Measurements from ENCODE around the gene HOXD10. TPM values are rescaled to one million over a fixed set of nuclear protein-coding genes. Genes with fewer than 3 reads are reported as not detected.

HOXD10 gene
- total RNA-seq, 5 donors from 2014 or later (not counting 1 experiment from before 2014, with no cell fraction given), result not detected

DNA sequence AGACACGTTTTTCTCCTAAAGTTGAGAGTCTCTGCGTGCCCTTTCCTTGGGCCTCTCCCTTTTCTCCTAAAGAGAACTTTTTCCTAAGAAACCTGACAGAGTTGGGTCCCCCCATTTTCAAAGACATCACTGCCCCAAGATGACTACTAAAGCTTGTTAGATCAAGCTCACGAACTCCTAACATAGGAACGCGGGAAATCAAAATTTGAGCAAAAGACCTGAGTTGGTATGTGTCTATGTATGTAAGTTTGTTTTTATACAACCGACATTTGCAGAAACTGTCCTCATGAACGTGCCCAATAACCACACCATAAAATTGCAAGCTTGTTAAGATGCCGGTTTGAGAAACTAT lies 22.7 kb upstream of the HOXD10 start:
- H3K9me3 Mint-ChIP-seq, result peaks cover 0 to 3% (median 0%) of the 10 kb centered on the region in 3 donors
- ATAC-seq (replicated peaks in 1 of 4) (no peak), DNase-seq (no peak)
- no peaks in the 10 kb centered on the region for H3K36me3 Mint-ChIP-seq
- Histone ChIP-seq H3K9me3 (no peaks in the 10 kb centered on the region), H3K27ac (ENCODE audit: low read length) (no peak overlapping the region), H3K36me3 (ENCODE audit: control insufficient read depth in 2 of 2, extremely low read depth in 1 of 2, insufficient read depth in 1 of 2, low read length in 1 of 2) (no peaks in the 10 kb centered on the region), H3K27me3 (replicated peaks in 1 of 2; ENCODE audit: control insufficient read depth in 2 of 2, extremely low read depth in 1 of 2, insufficient read depth in 2 of 2, low read length in 1 of 2) (peaks cover 34 to 67% of the 10 kb centered on the region in 2 experiments), H3K4me1 (ENCODE audit: control insufficient read depth in 1 of 2, extremely low read depth in 1 of 2, insufficient read depth in 2 of 2, low read length in 2 of 2) (peaks cover 8 to 27% of the 10 kb centered on the region in 2 experiments), H3K4me3 (ENCODE audit: control insufficient read depth in 1 of 2, extremely low read depth in 1 of 2, low read length in 1 of 2) (no peak overlapping the region)
- peak overlapping the region in 1 of 3 donors; percentile 62 for H3K4me3 Mint-ChIP-seq
- ChIA-PET CTCF (interaction anchor here in 1 of 2 donors (0.6 kb wide), 1 partner anchor 17 kb away, joined by 3 read pairs; no protein-coding TSS in a partner anchor), POLR2A (interaction anchor here in 1 of 2 donors (0.7 kb wide), 1 partner anchor 37 kb away, joined by 3 read pairs; no protein-coding TSS in a partner anchor)
- peaks cover 83 to 91% of the 10 kb centered on the region in 2 donors for H3K27me3 Mint-ChIP-seq
- 10% methylated on average over 2 of the region's 8 CpGs for WGBS (ENCODE audit: insufficient coverage)
- peak overlapping the region in 1 of 2 donors; percentile 71 for H3K27ac Mint-ChIP-seq
- peaks cover 34 to 37% (median 34%) of the 10 kb centered on the region in 3 donors for H3K4me1 Mint-ChIP-seq

DNA sequence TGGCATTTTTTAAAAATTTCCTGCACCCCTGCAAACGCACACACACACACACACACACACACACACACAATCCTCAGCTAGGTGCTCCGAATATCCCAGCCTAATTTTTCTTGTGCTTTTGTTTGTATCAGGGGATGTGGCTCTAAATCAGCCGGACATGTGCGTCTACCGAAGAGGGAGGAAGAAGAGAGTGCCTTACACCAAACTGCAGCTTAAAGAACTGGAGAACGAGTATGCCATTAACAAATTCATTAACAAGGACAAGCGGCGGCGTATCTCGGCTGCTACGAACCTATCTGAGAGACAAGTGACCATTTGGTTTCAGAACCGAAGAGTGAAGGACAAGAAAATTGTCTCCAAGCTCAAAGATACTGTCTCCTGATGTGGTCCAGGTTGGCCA lies 22.2 kb upstream of the HOXD10 start:
- DNase-seq (peak in 1 of 35 experiments; percentile 4), ATAC-seq (replicated peaks in 1 of 4) (no peak)
- H3K36me3 Mint-ChIP-seq, result no peaks in the 10 kb centered on the region
- Histone ChIP-seq H3K9me3 (no peaks in the 10 kb centered on the region), H3K4me3 (ENCODE audit: control insufficient read depth in 1 of 2, extremely low read depth in 1 of 2, low read length in 1 of 2) (no peak overlapping the region), H3K4me1 (ENCODE audit: control insufficient read depth in 1 of 2, extremely low read depth in 1 of 2, insufficient read depth in 2 of 2, low read length in 2 of 2) (peaks cover 8 to 27% of the 10 kb centered on the region in 2 experiments), H3K27ac (ENCODE audit: low read length) (no peak overlapping the region), H3K27me3 (replicated peaks in 1 of 2; ENCODE audit: control insufficient read depth in 2 of 2, extremely low read depth in 1 of 2, insufficient read depth in 2 of 2, low read length in 1 of 2) (peaks cover 30 to 72% of the 10 kb centered on the region in 2 experiments), H3K36me3 (ENCODE audit: control insufficient read depth in 2 of 2, extremely low read depth in 1 of 2, insufficient read depth in 1 of 2, low read length in 1 of 2) (no peaks in the 10 kb centered on the region)
- peaks cover 34 to 37% (median 34%) of the 10 kb centered on the region in 3 donors for H3K4me1 Mint-ChIP-seq
- peaks cover 86 to 91% of the 10 kb centered on the region in 2 donors for H3K27me3 Mint-ChIP-seq
- ChIA-PET POLR2A (interaction anchor here in 1 of 2 donors (0.7 kb wide), 1 partner anchor 37 kb away, joined by 3 read pairs; no protein-coding TSS in a partner anchor), CTCF (interaction anchor here in 1 of 2 donors (0.6 kb wide), 1 partner anchor 17 kb away, joined by 3 read pairs; no protein-coding TSS in a partner anchor)
- H3K4me3 Mint-ChIP-seq, result peak overlapping the region in 1 of 3 donors; percentile 62
- 19% methylated on average over 6 of the region's 12 CpGs for WGBS (ENCODE audit: insufficient coverage)
- H3K9me3 Mint-ChIP-seq, result peaks cover 0 to 3% (median 0%) of the 10 kb centered on the region in 3 donors
- H3K27ac Mint-ChIP-seq, result peak overlapping the region in 1 of 2 donors; percentile 71

DNA sequence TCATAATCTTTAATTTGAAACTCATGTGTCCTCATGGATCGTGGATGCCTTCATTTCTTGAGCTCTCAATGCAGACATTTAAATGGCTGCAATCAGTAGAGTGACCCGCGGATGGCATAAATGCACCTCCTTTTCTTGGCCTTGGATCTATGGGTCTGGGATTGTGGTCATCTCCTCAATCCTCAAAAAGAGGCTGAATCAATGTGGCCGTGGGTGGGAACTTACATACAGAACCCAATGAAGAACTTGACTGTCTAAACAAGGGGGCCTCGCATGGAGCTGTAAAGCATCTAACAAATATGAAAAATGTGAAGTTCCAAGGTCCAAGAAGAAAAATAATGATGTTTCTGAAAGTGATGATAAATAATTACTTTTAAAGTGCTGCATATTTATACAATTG lies 21.2 kb upstream of the HOXD10 start:
- WGBS (ENCODE audit: insufficient coverage), result 28% methylated on average over 4 of the region's 5 CpGs
- DNase-seq, result no peak
- Mint-ChIP-seq H3K27me3 (peaks cover 82 to 88% of the 10 kb centered on the region in 2 donors), H3K4me3 (no peak overlapping the region), H3K9me3 (peaks cover 0 to 3% (median 0%) of the 10 kb centered on the region in 3 donors), H3K4me1 (peaks cover 34 to 37% (median 34%) of the 10 kb centered on the region in 3 donors), H3K27ac (no peak overlapping the region), H3K36me3 (no peaks in the 10 kb centered on the region)
- CTCF ChIA-PET, result interaction anchor here (0.7 to 4.1 kb wide), 6 partner anchors 32 to 1395 kb away, joined by 3 to 46 read pairs (median 4); no protein-coding TSS in a partner anchor
- POLR2A ChIA-PET, result interaction anchor here in 1 of 2 donors (0.6 kb wide), 1 partner anchor 1455 kb away, joined by 4 read pairs; no protein-coding TSS in a partner anchor
- H3K27me3 ChIP-seq (replicated peaks in 1 of 2; ENCODE audit: control insufficient read depth in 2 of 2, extremely low read depth in 1 of 2, insufficient read depth in 2 of 2, low read length in 1 of 2), result peaks cover 25 to 78% of the 10 kb centered on the region in 2 experiments
- H3K4me3 ChIP-seq (ENCODE audit: control insufficient read depth in 1 of 2, extremely low read depth in 1 of 2, low read length in 1 of 2), result no peak overlapping the region
- no peaks in the 10 kb centered on the region for H3K9me3 ChIP-seq
- no peak for ATAC-seq (replicated peaks in 1 of 4)
- H3K4me1 ChIP-seq (ENCODE audit: control insufficient read depth in 1 of 2, extremely low read depth in 1 of 2, insufficient read depth in 2 of 2, low read length in 2 of 2), result peaks cover 8 to 27% of the 10 kb centered on the region in 2 experiments
- H3K36me3 ChIP-seq (ENCODE audit: control insufficient read depth in 2 of 2, extremely low read depth in 1 of 2, insufficient read depth in 1 of 2, low read length in 1 of 2), result no peaks in the 10 kb centered on the region
- no peak overlapping the region for H3K27ac ChIP-seq (ENCODE audit: low read length)

DNA sequence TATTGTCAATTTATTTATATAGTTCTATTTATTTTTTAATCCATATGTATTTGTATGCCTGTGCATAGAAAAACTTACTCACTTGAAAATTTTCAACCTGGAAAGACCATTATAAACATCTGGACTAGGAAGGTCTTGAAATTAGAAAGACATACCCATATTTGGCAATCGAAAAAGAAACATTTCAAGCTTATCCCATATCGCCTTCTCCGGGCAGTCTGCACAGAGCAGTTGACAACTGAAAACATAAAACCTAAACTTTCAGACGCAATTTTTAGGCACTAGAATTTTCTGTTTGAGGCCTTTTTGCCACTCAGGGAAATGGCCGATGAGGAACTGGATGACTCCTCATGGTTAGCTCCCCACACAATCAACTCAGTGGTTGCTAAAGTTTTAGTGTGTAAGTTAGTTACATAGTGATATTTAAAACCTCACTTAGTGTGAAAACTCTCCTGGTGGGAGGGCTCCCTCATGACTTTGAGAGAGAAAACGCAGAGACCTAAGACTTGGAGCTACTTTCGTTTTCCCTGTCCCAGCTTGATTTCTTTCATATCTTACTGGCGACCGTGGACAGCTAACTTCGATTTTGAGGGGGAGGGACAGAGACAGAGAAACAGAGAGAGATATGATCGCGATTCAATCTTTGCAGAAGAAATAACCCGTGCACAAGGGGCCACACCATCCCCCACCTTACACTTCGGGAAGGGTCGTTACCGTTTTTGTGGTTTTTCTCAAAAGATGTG lies 20.2 kb upstream of the HOXD10 start:
- ATAC-seq (replicated peaks in 1 of 4) (no peak), DNase-seq (peak in 2 of 35 experiments; percentile 4 to 30)
- Mint-ChIP-seq H3K4me3 (peak overlapping the region; percentile 66 to 75 (median 71)), H3K9me3 (peaks cover 0 to 3% (median 0%) of the 10 kb centered on the region in 3 donors), H3K4me1 (peaks cover 34 to 37% (median 34%) of the 10 kb centered on the region in 3 donors), H3K36me3 (no peaks in the 10 kb centered on the region), H3K27me3 (peaks cover 81 to 88% of the 10 kb centered on the region in 2 donors), H3K27ac (peak overlapping the region in 1 of 2 donors; percentile 39)
- CTCF ChIA-PET, result interaction anchor here (0.5 to 4.1 kb wide), 10 partner anchors 17 to 1396 kb away, joined by 3 to 46 read pairs (median 4); no protein-coding TSS in a partner anchor
- no peak overlapping the region for H3K27ac ChIP-seq (ENCODE audit: low read length)
- H3K36me3 ChIP-seq (ENCODE audit: control insufficient read depth in 2 of 2, extremely low read depth in 1 of 2, insufficient read depth in 1 of 2, low read length in 1 of 2), result no peaks in the 10 kb centered on the region
- H3K9me3 ChIP-seq, result no peaks in the 10 kb centered on the region
- peaks cover 8 to 27% of the 10 kb centered on the region in 2 experiments for H3K4me1 ChIP-seq (ENCODE audit: control insufficient read depth in 1 of 2, extremely low read depth in 1 of 2, insufficient read depth in 2 of 2, low read length in 2 of 2)
- WGBS (ENCODE audit: insufficient coverage), result 16% methylated on average over 7 of the region's 16 CpGs
- POLR2A ChIA-PET, result no interaction called here
- H3K4me3 ChIP-seq (ENCODE audit: control insufficient read depth in 1 of 2, extremely low read depth in 1 of 2, low read length in 1 of 2), result peak overlapping the region; percentile 36 to 70
- peaks cover 27 to 82% of the 10 kb centered on the region in 2 experiments for H3K27me3 ChIP-seq (replicated peaks in 1 of 2; ENCODE audit: control insufficient read depth in 2 of 2, extremely low read depth in 1 of 2, insufficient read depth in 2 of 2, low read length in 1 of 2)

DNA sequence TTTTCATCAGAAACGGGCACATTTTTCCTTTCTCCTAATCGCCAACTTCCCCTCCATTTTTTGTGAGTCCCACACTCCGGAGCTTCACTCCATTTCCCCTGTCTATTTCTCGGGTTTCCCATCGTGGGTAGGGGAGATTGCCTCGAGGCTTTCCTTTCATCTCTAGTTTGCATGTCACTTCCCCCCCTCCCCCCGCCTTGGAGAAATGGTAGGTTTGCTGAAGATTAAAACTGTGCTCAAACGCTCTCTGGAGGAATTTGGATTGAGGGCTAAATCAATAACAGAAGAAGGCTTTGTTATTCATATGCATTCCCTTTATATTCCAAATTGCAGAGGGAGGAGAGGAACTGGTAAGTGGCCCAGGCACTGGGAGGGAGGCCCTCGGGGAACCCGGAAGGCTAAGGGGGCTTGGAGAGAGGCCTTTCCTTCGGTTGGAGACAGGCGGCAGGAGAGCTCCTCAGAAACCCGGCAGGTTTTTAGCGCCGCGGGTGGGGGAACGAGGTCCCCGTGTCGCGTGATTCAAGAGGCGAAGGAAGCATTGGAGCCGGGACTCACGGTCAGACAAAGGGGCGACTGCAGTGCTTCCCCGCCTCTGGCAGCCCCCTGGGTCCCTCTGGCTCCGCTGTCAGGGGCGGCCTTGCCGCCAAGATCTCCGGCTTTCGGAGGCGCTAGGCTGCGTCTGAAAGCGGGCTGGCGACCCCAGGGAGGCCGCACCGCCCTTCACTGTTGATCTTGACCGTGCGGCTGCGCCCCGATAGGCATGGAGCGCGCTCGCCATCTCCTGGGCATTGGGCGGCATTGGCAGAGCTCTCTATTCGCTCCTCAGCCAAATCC lies 19.4 kb upstream of the HOXD10 start:
- Mint-ChIP-seq H3K9me3 (peaks cover 0 to 3% (median 0%) of the 10 kb centered on the region in 3 donors), H3K27me3 (peaks cover 80 to 88% of the 10 kb centered on the region in 2 donors), H3K4me1 (peaks cover 26 to 29% (median 27%) of the 10 kb centered on the region in 3 donors), H3K27ac (peak overlapping the region in 1 of 2 donors; percentile 69), H3K4me3 (peak overlapping the region; percentile 66 to 75 (median 71)), H3K36me3 (no peaks in the 10 kb centered on the region)
- peak; percentile 68 to 81 (median 76) for ATAC-seq (replicated peaks in 1 of 4)
- no peak overlapping the region for H3K27ac ChIP-seq (ENCODE audit: low read length)
- peaks cover 30 to 81% of the 10 kb centered on the region in 2 experiments for H3K27me3 ChIP-seq (replicated peaks in 1 of 2; ENCODE audit: control insufficient read depth in 2 of 2, extremely low read depth in 1 of 2, insufficient read depth in 2 of 2, low read length in 1 of 2)
- peak overlapping the region; percentile 36 to 70 for H3K4me3 ChIP-seq (ENCODE audit: control insufficient read depth in 1 of 2, extremely low read depth in 1 of 2, low read length in 1 of 2)
- DNase-seq, result peak in 27 of 35 experiments; percentile 21 to 75 (median 38)
- no peaks in the 10 kb centered on the region for H3K36me3 ChIP-seq (ENCODE audit: control insufficient read depth in 2 of 2, extremely low read depth in 1 of 2, insufficient read depth in 1 of 2, low read length in 1 of 2)
- CTCF ChIA-PET, result interaction anchor here (0.5 to 4.1 kb wide), 15 partner anchors 8 to 1400 kb away, joined by 3 to 46 read pairs (median 3); no protein-coding TSS in a partner anchor
- POLR2A ChIA-PET, result no interaction called here
- H3K4me1 ChIP-seq (ENCODE audit: control insufficient read depth in 1 of 2, extremely low read depth in 1 of 2, insufficient read depth in 2 of 2, low read length in 2 of 2), result peaks cover 8 to 27% of the 10 kb centered on the region in 2 experiments
- under 1% methylated on average over 29 of the region's 45 CpGs for WGBS (ENCODE audit: insufficient coverage)
- H3K9me3 ChIP-seq, result no peaks in the 10 kb centered on the region

Measured in T-cell (primary cell).